Spinal cord (tissue), 10 donors: ENCODE measurements around the gene TBXAS1. TPM values are rescaled to one million over a fixed set of nuclear protein-coding genes. Genes with fewer than 3 reads are reported as not detected.

Experiments
- DNase-seq, 6 donors: peaks; one replicate each; pipeline versions ENCODE4 v3.0.0 to v3.0.0-alpha.2; 2013 to 2015; ENCODE audit warnings: low spot score in 6 of 6, low read depth in 4 of 6
- H3K27ac ChIP-seq: one replicate; pipeline ENCODE4 v1.5.1; 2013; ENCODE audit warnings: low read depth, low read length, control low read depth
- H3K27me3 ChIP-seq: one replicate; pipeline ENCODE4 v1.6.1; 2013; ENCODE audit warnings: low read length; ENCODE audit not compliant: control insufficient read depth, insufficient read depth
- H3K36me3 ChIP-seq: one replicate; pipeline ENCODE4 v1.6.1; 2013; ENCODE audit warnings: low read length; ENCODE audit not compliant: control insufficient read depth, insufficient read depth
- H3K4me1 ChIP-seq: one replicate; pipeline ENCODE4 v1.6.1; 2013; ENCODE audit warnings: low read length; ENCODE audit not compliant: control insufficient read depth, insufficient read depth
- H3K4me3 ChIP-seq: one replicate; pipeline ENCODE4 v1.5.1; 2013; ENCODE audit warnings: low read depth, low read length, control low read depth
- H3K9me3 ChIP-seq: one replicate; pipeline ENCODE4 v1.6.1; 2013; ENCODE audit warnings: low read length; ENCODE audit not compliant: control insufficient read depth, insufficient read depth
- WGBS: methylation state at CpG from one replicate; pipeline ENCODE4 v1.1.5; 2013; ENCODE audit warnings: missing lambda C conversion rate; ENCODE audit not compliant: insufficient coverage; 5-methylcytosine and 5-hydroxymethylcytosine counted together
- polyA plus RNA-seq, 2 donors: library from polyadenylated mRNA; unstranded; fragments of 120-200 nt; gene quantifications; one replicate each; pipeline ENCODE4 v1.2.1, GENCODE V29; 2013; ENCODE audit not compliant: insufficient read length in 2 of 2
- total RNA-seq, 2 donors: library from RNA; depleted of rRNA in 1 of 2; stranded (reverse); fragments of 120-200 nt in 1 of 2; fragments of >200 nt in 1 of 2; gene quantifications; one replicate each; pipeline versions ENCODE4 v1.2.3 to v1.2.4, GENCODE V29; 2013 to 2014
- donor health status: healthy.

Gene TBXAS1
- total and polyA plus RNA-seq, 4 donors: 8.1 to 11.9 (median 10.3) TPM

- Histone ChIP-seq H3K9me3 (no peaks in the 10 kb centered on the region), H3K27ac (no peak overlapping the region), H3K27me3 (no peaks in the 10 kb centered on the region), H3K4me1 (no peaks in the 10 kb centered on the region), H3K4me3 (no peak overlapping the region), H3K36me3 (no peaks in the 10 kb centered on the region)
- DNase-seq: no peak
These were observed 103.5 kb downstream of the TBXAS1 start for GRCh38 chr7:139932531-139932930.

GRCh38 chr7:139936760-139937310, 107.8 kb downstream of the TBXAS1 start:
- no peak for DNase-seq
- 84% methylated on average over 2 of the region's 2 CpGs for WGBS
- no peaks in the 10 kb centered on the region for H3K27me3 ChIP-seq
- no peak overlapping the region for H3K27ac ChIP-seq
- no peaks in the 10 kb centered on the region for H3K9me3 ChIP-seq
- H3K4me3 ChIP-seq: no peak overlapping the region
- no peaks in the 10 kb centered on the region for H3K36me3 ChIP-seq
- no peaks in the 10 kb centered on the region for H3K4me1 ChIP-seq

- Histone ChIP-seq H3K9me3 (no peaks in the 10 kb centered on the region), H3K27me3 (no peaks in the 10 kb centered on the region), H3K36me3 (no peaks in the 10 kb centered on the region), H3K4me1 (no peaks in the 10 kb centered on the region), H3K4me3 (no peak overlapping the region), H3K27ac (no peak overlapping the region)
- WGBS: 59% methylated on average over 6 of the region's 6 CpGs
- DNase-seq: no peak
These were observed 108.7 kb downstream of the TBXAS1 start for GRCh38 chr7:139937715-139938114.

GRCh38 chr7:139940866-139941265, 111.8 kb downstream of the TBXAS1 start:
- Histone ChIP-seq H3K36me3 (no peaks in the 10 kb centered on the region), H3K9me3 (no peaks in the 10 kb centered on the region), H3K4me1 (peaks cover 7% of the 10 kb centered on the region), H3K27me3 (no peaks in the 10 kb centered on the region), H3K27ac (no peak overlapping the region), H3K4me3 (no peak overlapping the region)
- whole genome bisulfite sequencing: 80% methylated on average over 1 of the region's 2 CpGs
- no peak for DNase-seq

DNA sequence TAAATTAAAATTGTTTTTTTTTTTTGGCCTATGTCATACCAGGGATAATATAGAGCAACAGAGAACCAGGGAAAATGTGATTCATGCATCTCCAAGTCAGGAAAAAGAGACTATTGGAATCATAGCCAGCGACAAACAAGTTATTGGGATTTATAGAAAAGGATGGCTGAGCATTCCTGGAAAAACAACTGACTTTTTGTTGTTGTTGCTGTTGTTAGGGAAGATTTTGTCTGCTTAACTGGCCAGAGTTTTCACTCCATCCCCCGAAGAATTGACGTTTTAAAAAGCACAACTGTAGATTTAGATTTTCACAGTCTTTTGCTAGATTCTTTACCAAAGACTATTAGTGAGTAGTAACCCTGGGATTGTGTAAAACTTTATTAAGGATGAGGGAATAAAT, 112.4 kb downstream of the TBXAS1 start:
- Histone ChIP-seq H3K36me3 (no peaks in the 10 kb centered on the region), H3K27me3 (no peaks in the 10 kb centered on the region), H3K9me3 (no peaks in the 10 kb centered on the region), H3K27ac (no peak overlapping the region), H3K4me3 (no peak overlapping the region), H3K4me1 (peaks cover 7% of the 10 kb centered on the region)
- DNase-seq: no peak
- WGBS: 100% methylated on average over 1 of the region's 3 CpGs

DNA sequence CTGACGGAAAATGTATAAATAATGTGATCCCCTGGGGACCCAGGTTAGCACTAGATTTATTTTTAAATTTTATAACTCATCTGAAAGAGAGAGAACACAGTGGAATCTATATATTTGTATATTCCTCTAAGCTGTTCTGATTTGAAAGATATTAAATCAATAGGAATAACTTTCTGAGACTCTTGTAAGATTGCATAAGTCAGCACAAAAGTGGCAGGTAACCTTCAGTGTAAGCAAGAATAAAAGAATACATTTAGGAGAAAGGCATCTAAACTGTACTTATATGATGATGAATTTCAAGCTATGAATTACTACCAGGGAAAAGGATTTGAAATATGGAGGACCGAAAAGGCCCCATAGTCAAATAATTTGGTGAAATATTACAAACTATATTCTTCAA, 112.8 kb downstream of the TBXAS1 start:
- Histone ChIP-seq H3K27ac (no peak overlapping the region), H3K4me1 (peaks cover 7% of the 10 kb centered on the region), H3K9me3 (no peaks in the 10 kb centered on the region), H3K36me3 (no peaks in the 10 kb centered on the region), H3K27me3 (no peaks in the 10 kb centered on the region), H3K4me3 (no peak overlapping the region)
- no peak for DNase-seq
- WGBS: no CpG with 5 or more reads among the region's 2 CpGs

DNA sequence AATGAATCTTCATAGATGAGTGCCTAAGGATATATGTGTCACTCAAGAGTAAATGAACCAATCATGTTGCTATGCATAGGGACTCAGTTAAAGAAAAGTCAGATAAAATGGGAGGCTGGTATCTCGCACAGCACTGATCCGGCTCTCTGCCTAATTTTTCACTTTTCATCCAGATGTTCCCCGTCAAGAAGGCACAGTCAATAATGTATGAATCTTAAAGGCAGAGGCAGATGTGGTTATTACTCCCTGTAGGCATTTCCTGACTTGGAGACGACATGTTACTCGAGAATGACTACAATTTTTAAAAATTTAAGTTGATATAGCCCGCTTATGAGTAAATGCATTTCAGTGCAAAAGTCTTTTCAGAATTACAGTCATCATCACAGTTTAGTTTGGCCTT, 113.6 kb downstream of the TBXAS1 start:
- Histone ChIP-seq H3K27ac (no peak overlapping the region), H3K9me3 (no peaks in the 10 kb centered on the region), H3K4me1 (peaks cover 7% of the 10 kb centered on the region), H3K27me3 (no peaks in the 10 kb centered on the region), H3K36me3 (no peaks in the 10 kb centered on the region), H3K4me3 (no peak overlapping the region)
- WGBS: 88% methylated on average over 3 of the region's 6 CpGs
- DNase-seq: peak in 1 of 6 donors; percentile 73

DNA sequence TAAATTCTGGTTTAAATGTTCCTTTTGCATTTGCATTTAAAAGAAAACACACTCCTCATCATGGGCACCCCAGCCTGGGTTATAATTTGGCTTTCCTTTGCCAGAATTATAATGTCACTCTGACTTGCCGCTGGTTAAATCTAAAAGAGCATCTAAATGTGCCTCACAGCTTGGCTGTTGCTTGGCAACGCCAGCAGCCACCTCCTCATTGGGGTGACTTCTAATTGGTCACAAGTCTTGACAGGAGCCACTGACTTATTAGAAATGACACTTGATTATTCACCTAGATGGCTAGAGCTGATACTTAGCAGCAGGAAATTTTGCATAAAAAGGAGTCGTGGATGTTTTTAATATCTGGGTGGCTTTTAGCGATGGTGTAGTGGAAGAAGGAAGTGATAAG, 114.3 kb downstream of the TBXAS1 start:
- DNase-seq: peak in 2 of 6 donors; percentile 49 to 89
- peaks cover 7% of the 10 kb centered on the region for H3K4me1 ChIP-seq
- H3K27ac ChIP-seq: no peak overlapping the region
- H3K4me3 ChIP-seq: no peak overlapping the region
- H3K9me3 ChIP-seq: no peaks in the 10 kb centered on the region
- H3K27me3 ChIP-seq: no peaks in the 10 kb centered on the region
- no peaks in the 10 kb centered on the region for H3K36me3 ChIP-seq
- WGBS: 34% methylated on average over 3 of the region's 4 CpGs

DNA sequence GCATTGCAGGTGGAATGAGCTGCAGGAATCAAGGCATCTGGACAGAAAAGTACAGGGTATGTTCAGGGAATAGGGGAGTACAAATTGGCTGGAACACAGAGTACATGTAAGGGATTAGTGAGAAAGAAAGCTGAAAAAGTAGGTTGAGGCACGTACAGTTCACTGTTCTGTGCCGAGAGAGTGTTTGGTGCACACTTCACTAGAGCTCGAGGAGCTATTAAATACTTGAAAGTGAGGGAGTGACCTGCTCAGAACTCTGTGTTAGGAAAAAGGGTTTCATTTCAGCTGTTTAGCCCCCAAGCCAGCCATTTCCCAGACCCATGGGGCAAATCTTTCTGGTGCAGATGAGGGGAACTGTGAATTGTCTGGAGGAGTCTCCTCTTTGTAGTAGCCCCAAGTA, 115.2 kb downstream of the TBXAS1 start:
- Histone ChIP-seq H3K9me3 (no peaks in the 10 kb centered on the region), H3K27ac (no peak overlapping the region), H3K4me3 (no peak overlapping the region), H3K27me3 (no peaks in the 10 kb centered on the region), H3K4me1 (peaks cover 7% of the 10 kb centered on the region), H3K36me3 (no peaks in the 10 kb centered on the region)
- 75% methylated on average over 2 of the region's 3 CpGs for WGBS
- DNase-seq: peak in 1 of 6 donors; percentile 47

GRCh38 chr7:139946533-139946932, 117.5 kb downstream of the TBXAS1 start:
- peaks cover 7% of the 10 kb centered on the region for H3K4me1 ChIP-seq
- no peak overlapping the region for H3K27ac ChIP-seq
- no peak overlapping the region for H3K4me3 ChIP-seq
- H3K36me3 ChIP-seq: no peaks in the 10 kb centered on the region
- no peaks in the 10 kb centered on the region for H3K27me3 ChIP-seq
- no peak for DNase-seq
- H3K9me3 ChIP-seq: no peaks in the 10 kb centered on the region
- 100% methylated on average over 1 of the region's 2 CpGs for WGBS
